ENCODE data around the gene GFOD1.
"Not testable (repeated sequence)": the region's sequence is repeated elsewhere in the genome, so short reads cannot be mapped to it uniquely, and the experiment has no call there.

Gene GFOD1

GRCh38 chr6:13510433-13510832 lies 23.0 kb upstream of the GFOD1 start:
- not testable (repeated sequence) for H3K4me1 ChIP-seq (ENCODE audit: control insufficient read depth, insufficient read depth, low read length); H3K27ac ChIP-seq (ENCODE audit: low read depth, low read length); H3K9ac ChIP-seq (ENCODE audit: low read length); H3K4me3 ChIP-seq (ENCODE audit: low read depth, low read length); H3K36me3 ChIP-seq (ENCODE audit: control insufficient read depth, insufficient read depth, low read length); H3K9me3 ChIP-seq (ENCODE audit: control insufficient read depth, insufficient read depth, low read depth, low read length); H3K27me3 ChIP-seq (ENCODE audit: control insufficient read depth, insufficient read depth, low read length)

DNA sequence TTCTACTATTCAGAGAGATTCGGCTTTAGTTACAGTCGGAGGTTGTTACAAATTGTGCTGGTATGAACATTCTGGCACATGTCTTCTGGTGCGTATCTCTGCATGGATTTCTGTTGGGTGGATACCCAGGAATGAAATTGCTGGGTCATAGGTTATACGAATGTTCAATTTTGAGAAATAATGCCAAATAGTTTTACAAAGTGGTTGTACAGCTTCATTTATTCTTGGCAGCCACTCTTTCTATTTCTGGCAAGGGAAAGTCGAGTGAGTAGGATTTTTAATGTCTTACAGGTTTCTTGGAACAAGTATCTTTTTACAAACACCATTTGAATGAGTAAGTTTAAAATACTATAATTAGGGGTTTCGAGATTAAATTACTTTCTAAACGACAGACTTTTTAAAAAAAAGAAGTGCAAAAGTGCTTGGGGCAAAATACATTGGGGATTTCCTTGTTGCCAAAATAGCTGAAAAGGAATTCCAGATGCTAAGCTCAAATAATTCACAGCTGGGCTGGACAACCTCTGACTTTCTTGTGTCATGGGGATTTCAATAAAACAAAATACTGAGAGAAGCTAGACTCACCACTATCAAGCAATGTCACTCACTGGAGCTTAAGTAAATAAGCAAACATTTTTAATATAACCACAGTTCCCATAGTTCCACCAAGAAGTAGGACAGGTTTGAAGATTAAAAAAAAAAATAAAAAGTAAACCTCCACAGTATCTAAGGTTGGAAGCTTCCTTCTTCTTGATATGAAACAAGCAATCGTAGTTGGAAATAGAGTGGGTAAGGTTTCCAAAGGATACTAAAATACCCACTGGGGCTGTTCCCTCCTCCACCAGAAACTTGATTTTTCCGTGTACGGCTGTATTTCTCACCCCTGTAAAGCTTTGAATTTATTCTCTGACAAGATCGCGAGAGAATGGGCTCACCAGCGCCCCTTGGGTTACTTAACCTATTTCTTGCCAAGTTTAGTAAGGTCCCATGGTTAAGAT lies 21.6 kb upstream of the GFOD1 start:
- Histone ChIP-seq H3K9ac (ENCODE audit: low read length) (no peak overlapping the region), H3K4me1 (ENCODE audit: control insufficient read depth, insufficient read depth, low read length) (no peaks in the 10 kb centered on the region), H3K9me3 (ENCODE audit: control insufficient read depth, insufficient read depth, low read depth, low read length) (no peaks in the 10 kb centered on the region; the same call in 1 of the 2 replicates), H3K27ac (ENCODE audit: low read depth, low read length) (no peak overlapping the region), H3K4me3 (ENCODE audit: low read depth, low read length) (no peak overlapping the region), H3K27me3 (ENCODE audit: control insufficient read depth, insufficient read depth, low read length) (no peaks in the 10 kb centered on the region), H3K36me3 (ENCODE audit: control insufficient read depth, insufficient read depth, low read length) (no peaks in the 10 kb centered on the region)

- no peak overlapping the region for H3K4me3 ChIP-seq (ENCODE audit: low read depth, low read length)
- no peak overlapping the region for H3K9ac ChIP-seq (ENCODE audit: low read length)
- no peaks in the 10 kb centered on the region for H3K4me1 ChIP-seq (ENCODE audit: control insufficient read depth, insufficient read depth, low read length)
- H3K27ac ChIP-seq (ENCODE audit: low read depth, low read length) = no peak overlapping the region
- H3K9me3 ChIP-seq (ENCODE audit: control insufficient read depth, insufficient read depth, low read depth, low read length) = no peaks in the 10 kb centered on the region
- no peaks in the 10 kb centered on the region for H3K36me3 ChIP-seq (ENCODE audit: control insufficient read depth, insufficient read depth, low read length)
- H3K27me3 ChIP-seq (ENCODE audit: control insufficient read depth, insufficient read depth, low read length) = no peaks in the 10 kb centered on the region
Observed at GRCh38 chr6:13507306-13507860, 20.0 kb upstream of the GFOD1 start.

DNA sequence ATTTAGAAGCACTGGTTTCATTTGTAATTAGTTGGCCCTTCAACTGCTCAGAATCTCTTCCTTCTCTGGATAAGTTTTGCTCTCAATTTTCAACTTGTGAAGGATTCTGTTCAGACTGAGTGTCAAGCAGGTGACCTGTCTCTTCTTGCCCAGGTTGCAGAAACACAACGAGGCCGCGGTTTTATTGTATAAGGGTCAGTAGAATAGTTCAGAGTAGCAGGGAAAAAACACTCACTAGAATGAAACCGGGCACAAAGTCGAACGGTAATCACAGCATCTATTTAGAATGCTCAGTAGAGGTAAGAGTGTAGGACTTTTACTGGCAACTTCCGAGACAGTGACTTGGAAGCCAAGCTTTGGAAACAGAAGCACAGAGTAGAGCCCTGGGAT lies 17.9 kb upstream of the GFOD1 start:
- H3K9me3 ChIP-seq (ENCODE audit: control insufficient read depth, insufficient read depth, low read depth, low read length) = no peaks in the 10 kb centered on the region
- H3K27me3 ChIP-seq (ENCODE audit: control insufficient read depth, insufficient read depth, low read length) = no peaks in the 10 kb centered on the region
- no peaks in the 10 kb centered on the region for H3K4me1 ChIP-seq (ENCODE audit: control insufficient read depth, insufficient read depth, low read length)
- H3K4me3 ChIP-seq (ENCODE audit: low read depth, low read length) = no peak overlapping the region
- no peaks in the 10 kb centered on the region for H3K36me3 ChIP-seq (ENCODE audit: control insufficient read depth, insufficient read depth, low read length)
- no peak overlapping the region for H3K9ac ChIP-seq (ENCODE audit: low read length)
- no peak overlapping the region for H3K27ac ChIP-seq (ENCODE audit: low read depth, low read length)

DNA sequence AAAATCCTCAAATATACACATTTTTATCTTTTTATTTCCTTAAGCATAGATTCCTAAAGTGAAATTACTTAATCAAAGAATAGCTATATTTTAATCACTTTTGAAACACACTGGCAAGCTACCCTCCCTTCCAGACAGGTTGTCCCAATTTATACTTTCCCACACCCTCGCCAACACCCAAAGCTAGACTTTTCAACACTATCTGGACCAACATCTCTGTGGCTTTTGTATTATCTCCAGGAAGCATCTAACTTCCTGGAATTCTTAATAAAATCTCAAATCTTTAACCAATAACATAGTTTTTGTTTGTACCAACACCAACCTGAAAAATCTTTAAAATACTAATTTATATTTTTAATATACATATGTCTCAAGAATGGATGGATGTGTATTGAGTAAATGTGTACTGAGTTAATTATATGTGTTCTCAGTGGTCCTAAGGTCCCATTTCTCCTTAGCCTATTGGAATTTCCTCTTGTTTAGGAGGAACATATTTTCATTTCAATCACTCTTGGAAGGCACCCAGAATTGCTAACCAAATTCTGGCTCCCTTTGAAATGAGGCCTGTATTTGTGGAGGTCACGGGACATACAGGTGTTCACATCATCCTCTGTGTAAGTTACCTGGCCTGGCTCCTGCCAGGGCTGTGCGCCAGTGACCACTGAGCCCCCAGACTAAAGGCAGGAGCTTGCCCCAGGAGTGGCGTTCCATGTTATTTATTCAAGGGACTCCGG lies 17.4 kb upstream of the GFOD1 start:
- Histone ChIP-seq H3K4me3 (ENCODE audit: low read depth, low read length) (no peak overlapping the region), H3K27ac (ENCODE audit: low read depth, low read length) (no peak overlapping the region), H3K9ac (ENCODE audit: low read length) (no peak overlapping the region), H3K36me3 (ENCODE audit: control insufficient read depth, insufficient read depth, low read length) (no peaks in the 10 kb centered on the region), H3K9me3 (ENCODE audit: control insufficient read depth, insufficient read depth, low read depth, low read length) (no peaks in the 10 kb centered on the region), H3K4me1 (ENCODE audit: control insufficient read depth, insufficient read depth, low read length) (no peaks in the 10 kb centered on the region), H3K27me3 (ENCODE audit: control insufficient read depth, insufficient read depth, low read length) (no peaks in the 10 kb centered on the region)

GRCh38 chr6:13500915-13501314 lies 13.5 kb upstream of the GFOD1 start:
- Histone ChIP-seq H3K27me3 (ENCODE audit: control insufficient read depth, insufficient read depth, low read length) (no peaks in the 10 kb centered on the region), H3K4me3 (ENCODE audit: low read depth, low read length) (no peak overlapping the region), H3K27ac (ENCODE audit: low read depth, low read length) (no peak overlapping the region), H3K9me3 (ENCODE audit: control insufficient read depth, insufficient read depth, low read depth, low read length) (no peaks in the 10 kb centered on the region), H3K4me1 (ENCODE audit: control insufficient read depth, insufficient read depth, low read length) (peaks cover 7% of the 10 kb centered on the region), H3K9ac (ENCODE audit: low read length) (no peak overlapping the region), H3K36me3 (ENCODE audit: control insufficient read depth, insufficient read depth, low read length) (no peaks in the 10 kb centered on the region)

GRCh38 chr6:13500264-13500663 lies 12.9 kb upstream of the GFOD1 start:
- H3K4me3 ChIP-seq (ENCODE audit: low read depth, low read length) = no peak overlapping the region
- no peaks in the 10 kb centered on the region for H3K27me3 ChIP-seq (ENCODE audit: control insufficient read depth, insufficient read depth, low read length)
- no peak overlapping the region for H3K9ac ChIP-seq (ENCODE audit: low read length)
- no peaks in the 10 kb centered on the region for H3K36me3 ChIP-seq (ENCODE audit: control insufficient read depth, insufficient read depth, low read length)
- H3K9me3 ChIP-seq (ENCODE audit: control insufficient read depth, insufficient read depth, low read depth, low read length) = no peaks in the 10 kb centered on the region
- H3K27ac ChIP-seq (ENCODE audit: low read depth, low read length) = no peak overlapping the region
- peaks cover 14% of the 10 kb centered on the region for H3K4me1 ChIP-seq (ENCODE audit: control insufficient read depth, insufficient read depth, low read length)

DNA sequence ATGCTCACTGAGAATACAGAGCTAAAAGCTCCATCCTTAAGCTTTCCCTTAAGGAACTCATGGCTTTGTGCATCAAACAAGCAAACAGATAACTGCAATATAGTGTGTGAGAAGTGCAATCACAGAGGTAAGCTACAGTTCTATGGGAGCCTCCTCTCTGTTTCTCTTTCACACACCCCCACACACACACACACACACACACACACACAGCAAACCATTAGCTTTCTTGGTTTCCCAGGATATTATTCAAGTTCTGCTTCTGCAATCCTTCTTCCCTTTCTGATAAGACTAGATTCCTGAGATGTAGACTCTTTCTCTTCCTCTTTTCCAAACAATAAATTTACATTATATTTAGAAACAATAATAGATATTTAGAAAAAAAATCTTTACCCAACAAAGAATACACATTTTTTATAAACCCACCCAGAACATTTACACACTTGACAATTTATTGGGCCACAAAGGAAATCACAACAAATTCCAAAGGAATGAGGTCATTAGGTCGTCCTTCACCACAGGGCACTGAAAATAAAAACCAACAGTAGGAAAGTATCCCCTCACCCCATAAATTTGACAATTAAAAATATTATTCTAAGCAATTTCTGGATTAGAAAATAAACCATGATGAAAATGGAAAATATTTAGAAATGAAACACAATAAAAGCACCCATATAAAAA lies 9.3 kb upstream of the GFOD1 start:
- H3K27ac ChIP-seq (ENCODE audit: low read depth, low read length) = no peak overlapping the region
- no peak overlapping the region for H3K4me3 ChIP-seq (ENCODE audit: low read depth, low read length)
- no peaks in the 10 kb centered on the region for H3K27me3 ChIP-seq (ENCODE audit: control insufficient read depth, insufficient read depth, low read length)
- no peaks in the 10 kb centered on the region for H3K36me3 ChIP-seq (ENCODE audit: control insufficient read depth, insufficient read depth, low read length)
- no peak overlapping the region for H3K9ac ChIP-seq (ENCODE audit: low read length)
- peaks cover 24% of the 10 kb centered on the region for H3K4me1 ChIP-seq (ENCODE audit: control insufficient read depth, insufficient read depth, low read length)
- no peaks in the 10 kb centered on the region for H3K9me3 ChIP-seq (ENCODE audit: control insufficient read depth, insufficient read depth, low read depth, low read length)

DNA sequence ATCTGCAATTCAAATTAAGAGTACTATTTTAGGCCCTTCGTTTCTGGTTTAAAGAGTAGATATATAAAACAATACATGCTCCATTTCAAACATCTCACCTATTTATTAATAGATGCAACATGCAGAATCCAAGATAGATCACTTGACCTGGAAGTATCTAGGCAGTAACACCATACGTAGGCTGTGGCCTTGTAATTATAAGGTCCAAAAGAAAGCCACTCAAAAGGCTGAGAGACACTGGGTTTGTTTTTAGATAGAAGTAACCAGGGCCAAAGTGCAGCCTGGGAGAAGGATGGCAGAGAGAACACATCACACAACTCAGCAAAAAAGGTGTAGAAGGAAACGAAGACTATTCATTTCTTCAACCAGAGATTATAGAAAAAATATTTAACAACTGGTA lies 8.4 kb upstream of the GFOD1 start:
- Histone ChIP-seq H3K4me1 (ENCODE audit: control insufficient read depth, insufficient read depth, low read length) (peaks cover 24% of the 10 kb centered on the region), H3K27ac (ENCODE audit: low read depth, low read length) (no peak overlapping the region), H3K9ac (ENCODE audit: low read length) (no peak overlapping the region), H3K9me3 (ENCODE audit: control insufficient read depth, insufficient read depth, low read depth, low read length) (no peaks in the 10 kb centered on the region), H3K36me3 (ENCODE audit: control insufficient read depth, insufficient read depth, low read length) (no peaks in the 10 kb centered on the region), H3K4me3 (ENCODE audit: low read depth, low read length) (no peak overlapping the region), H3K27me3 (ENCODE audit: control insufficient read depth, insufficient read depth, low read length) (no peaks in the 10 kb centered on the region)

DNA sequence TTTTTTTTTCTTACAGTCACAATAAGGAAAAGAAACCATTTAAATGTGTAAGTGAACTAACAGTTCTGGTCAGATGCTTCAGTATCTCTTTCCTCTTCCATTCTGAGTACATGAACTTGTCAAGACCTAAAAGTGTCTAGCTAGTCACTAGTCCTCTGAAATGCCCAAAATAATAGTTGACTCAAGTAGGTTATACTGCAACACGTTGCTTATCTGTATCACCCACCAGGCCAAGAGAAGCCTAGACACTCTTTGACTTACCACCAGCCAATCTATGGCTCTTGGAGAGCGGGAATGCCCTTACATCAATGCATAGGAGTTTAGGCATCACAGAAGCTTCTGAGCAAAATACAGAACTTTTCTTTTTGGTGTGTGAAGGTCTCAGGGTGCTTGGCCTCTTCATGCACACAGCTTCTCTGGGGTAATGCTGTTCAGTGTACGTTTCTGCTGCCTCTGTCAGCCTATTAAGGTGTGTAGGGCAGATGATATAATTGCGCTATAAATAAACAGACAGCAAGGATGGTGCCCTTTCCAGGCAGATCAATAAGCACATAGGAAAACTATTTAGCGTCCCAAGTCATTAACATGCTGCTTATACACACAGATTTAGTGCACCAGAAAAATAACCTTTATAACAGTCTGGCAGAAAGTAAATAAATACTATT lies 7.8 kb upstream of the GFOD1 start:
- Histone ChIP-seq H3K9me3 (ENCODE audit: control insufficient read depth, insufficient read depth, low read depth, low read length) (no peaks in the 10 kb centered on the region), H3K36me3 (ENCODE audit: control insufficient read depth, insufficient read depth, low read length) (no peaks in the 10 kb centered on the region), H3K27ac (ENCODE audit: low read depth, low read length) (no peak overlapping the region), H3K9ac (ENCODE audit: low read length) (no peak overlapping the region), H3K4me3 (ENCODE audit: low read depth, low read length) (no peak overlapping the region), H3K27me3 (ENCODE audit: control insufficient read depth, insufficient read depth, low read length) (no peaks in the 10 kb centered on the region), H3K4me1 (ENCODE audit: control insufficient read depth, insufficient read depth, low read length) (peaks cover 24% of the 10 kb centered on the region)
